Muscle of arm (tissue), 12 donors: ENCODE results near the gene MARS1. TPM values are rescaled to one million over a fixed set of nuclear protein-coding genes. Genes with fewer than 3 reads are reported as not detected.

Experiments
- DNase-seq: peaks from one replicate; pipeline ENCODE4 v3.0.0-alpha.2; 2013
- polyA plus RNA-seq, 12 donors: library from polyadenylated mRNA; unstranded; fragments of 120-200 nt; gene quantifications; one replicate each; pipeline ENCODE4 v1.2.1, GENCODE V29; 2013; ENCODE audit not compliant: insufficient read length in 12 of 12

The MARS1 gene
- polyA plus RNA-seq, 12 donors, result 77.3 to 150 (median 93.0) TPM; not detected in 1

- DNase-seq, result no peak
Observed at GRCh38 chr12:57470286-57470969, 17.4 kb upstream of the MARS1 start.

- DNase-seq, result no peak
Observed at GRCh38 chr12:57470970-57471656, 16.8 kb upstream of the MARS1 start.

GRCh38 chr12:57471661-57472060 is 16.2 kb upstream of the MARS1 start:
- DNase-seq, result no peak

GRCh38 chr12:57472391-57472790 is 15.5 kb upstream of the MARS1 start:
- no peak for DNase-seq

GRCh38 chr12:57473392-57473791 is 14.5 kb upstream of the MARS1 start:
- no peak for DNase-seq

GRCh38 chr12:57473886-57474285 is 14.0 kb upstream of the MARS1 start:
- DNase-seq, result no peak

GRCh38 chr12:57474430-57474829 is 13.4 kb upstream of the MARS1 start:
- DNase-seq, result no peak

- DNase-seq, result no peak
Observed at GRCh38 chr12:57474862-57475261, 13.0 kb upstream of the MARS1 start.

GRCh38 chr12:57475271-57476161 is 12.4 kb upstream of the MARS1 start:
- no peak for DNase-seq

GRCh38 chr12:57476162-57476992 is 11.5 kb upstream of the MARS1 start:
- no peak for DNase-seq

- DNase-seq, result no peak
Observed at GRCh38 chr12:57476993-57477709, 10.7 kb upstream of the MARS1 start.

- no peak for DNase-seq
Observed at GRCh38 chr12:57477710-57478681, 9.9 kb upstream of the MARS1 start.

- no peak for DNase-seq
Observed at GRCh38 chr12:57479043-57479375, 8.9 kb upstream of the MARS1 start.

GRCh38 chr12:57479376-57480115 is 8.3 kb upstream of the MARS1 start, which contains the start of gene ARHGAP9:
Gene ARHGAP9, minus strand, starts transcription at chr12:57479866. Its CDS starts 460 bp downstream, at chr12:57479406.
- no peak for DNase-seq

- no peak for DNase-seq
Observed at GRCh38 chr12:57481671-57482070, 6.2 kb upstream of the MARS1 start.

- DNase-seq, result no peak
Observed at GRCh38 chr12:57483466-57483865, 4.4 kb upstream of the MARS1 start.

GRCh38 chr12:57485695-57486094 is 2.2 kb upstream of the MARS1 start:
- DNase-seq, result no peak

- no peak for DNase-seq
Observed at GRCh38 chr12:57487055-57487596, 742 bp upstream of the MARS1 start.
